Ovary (tissue), 9 donors: ENCODE data around the gene TSHZ2. TPM values are rescaled to one million over a fixed set of nuclear protein-coding genes. Genes with fewer than 3 reads are reported as not detected.

ENCODE experiments used
- DNase-seq, 5 donors: peaks; one replicate each; pipeline ENCODE4 v3.0.0-alpha.2; 2019 to 2020
- H3K27ac ChIP-seq, 2 donors: fragments of 200-600 bp; one replicate each; pipeline versions ENCODE4 v1.5.1 to v1.8.0; 2019 to 2022
- H3K27me3 ChIP-seq: fragments of 200-600 bp; one replicate; pipeline ENCODE4 v1.8.0; 2022
- H3K36me3 ChIP-seq: fragments of 200-600 bp; sonication (generic); one replicate; pipeline ENCODE4 v1.5.1; 2019
- H3K4me1 ChIP-seq: one replicate; pipeline ENCODE4 v1.8.1; 2013; ENCODE audit warnings: mild to moderate bottlenecking, moderate library complexity; ENCODE audit not compliant: insufficient read depth
- H3K4me3 ChIP-seq: fragments of 200-600 bp; sonication (generic); one replicate; pipeline ENCODE4 v1.5.1; 2017
- H3K9me3 ChIP-seq, 2 donors: fragments of 200-600 bp in 1 of 2; sonication (generic) in 1 of 2; one replicate each; pipeline versions ENCODE4 v1.5.1 to v1.8.1; 2013 to 2019; ENCODE audit warnings: mild to moderate bottlenecking in 1 of 2, moderate library complexity in 1 of 2
- EP300 ChIP-seq: sonication (generic); formaldehyde crosslinking; IDR thresholded peaks from one replicate; pipeline ENCODE4 v1.6.1; 2017; ENCODE audit warnings: antibody characterized with exemption
- POLR2A ChIP-seq: fragments of 450-650 bp; IDR thresholded peaks from one replicate; pipeline ENCODE4 v1.6.1; 2017; ENCODE audit warnings: antibody characterized with exemption, mild to moderate bottlenecking, moderate library complexity
- WGBS, 3 donors: extraction: QIAGEN DNeasy Blood & Tissue Kit in 1 of 3; methylation state at CpG; one replicate each; pipeline versions ENCODE4 v1.1.5 to v1.1.7; 2013 to 2017; 5-methylcytosine and 5-hydroxymethylcytosine counted together
- intact Hi-C, 4 donors: fragments of 100-400 bp; cut with DNase I; formaldehyde crosslinking; loops; one replicate each; pipeline versions ENCODE4 v1.11.0 to v1.15.1; 2022 to 2023
- polyA plus RNA-seq, 2 donors: library from polyadenylated mRNA; stranded (reverse); fragments of 200-250 nt in 1 of 2; fragments of 350-450 nt in 1 of 2; fragmentation: Illumina TruSeq in 1 of 2; extraction: RNeasy Lipid Tissue Mini Kit (QIAGEN cat#74804) in 1 of 2; gene quantifications; one replicate each; pipeline ENCODE4 v1.2.3, GENCODE V29; 2013 to 2014
- total RNA-seq, 7 donors: library from RNA; depleted of rRNA in 2 of 7; stranded (reverse); fragments of >200 nt in 2 of 7; fragmentation: NEBNext Ultra II Directional in 3 of 7; extraction: Animal tissue kit (Norgen Biotek cat#: 25700) in 3 of 7; gene quantifications; one replicate each; pipeline versions ENCODE4 v1.1.0 to v1.2.4, GENCODE V29; 2016 to 2023
- TF ChIP-seq, protein P1 (sequence below), 3 donors: fragments of 450-650 bp in 2 of 3; fragments of 200-600 bp in 1 of 3; IDR thresholded peaks; one replicate each; pipeline versions ENCODE4 v1.5.1 to v1.8.0; 2016 to 2022; ENCODE audit warnings: antibody characterized with exemption in 3 of 3, mild to moderate bottlenecking in 1 of 3
- donor health status: DM: no; HTN: no; CAD: no; lungs with moderate emphysema.
- donor health status: DM: no; HTN: no; CAD: no.
- donor health status: Bipolar disorder and iron deficiency.
- donor health status: DM: yes; HTN: yes; CAD: no.
- donor health status: DM: no; HTN: no; CAD: no.
- donor health status: DM: yes; HTN: yes; CAD: no.

Gene TSHZ2
- total and polyA plus RNA-seq, 9 donors: 18.2 to 113 (median 40.2) TPM

GRCh38 chr20:52981051-52981450 is 8.9 kb downstream of the TSHZ2 start:
- H3K27ac ChIP-seq: no peak overlapping the region
- TF ChIP-seq EP300 (no peak), POLR2A (no peak)
- TF ChIP-seq, protein P1, sequence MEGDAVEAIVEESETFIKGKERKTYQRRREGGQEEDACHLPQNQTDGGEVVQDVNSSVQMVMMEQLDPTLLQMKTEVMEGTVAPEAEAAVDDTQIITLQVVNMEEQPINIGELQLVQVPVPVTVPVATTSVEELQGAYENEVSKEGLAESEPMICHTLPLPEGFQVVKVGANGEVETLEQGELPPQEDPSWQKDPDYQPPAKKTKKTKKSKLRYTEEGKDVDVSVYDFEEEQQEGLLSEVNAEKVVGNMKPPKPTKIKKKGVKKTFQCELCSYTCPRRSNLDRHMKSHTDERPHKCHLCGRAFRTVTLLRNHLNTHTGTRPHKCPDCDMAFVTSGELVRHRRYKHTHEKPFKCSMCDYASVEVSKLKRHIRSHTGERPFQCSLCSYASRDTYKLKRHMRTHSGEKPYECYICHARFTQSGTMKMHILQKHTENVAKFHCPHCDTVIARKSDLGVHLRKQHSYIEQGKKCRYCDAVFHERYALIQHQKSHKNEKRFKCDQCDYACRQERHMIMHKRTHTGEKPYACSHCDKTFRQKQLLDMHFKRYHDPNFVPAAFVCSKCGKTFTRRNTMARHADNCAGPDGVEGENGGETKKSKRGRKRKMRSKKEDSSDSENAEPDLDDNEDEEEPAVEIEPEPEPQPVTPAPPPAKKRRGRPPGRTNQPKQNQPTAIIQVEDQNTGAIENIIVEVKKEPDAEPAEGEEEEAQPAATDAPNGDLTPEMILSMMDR (IDR thresholded peaks at IDR 0.05): no peak
- H3K4me1 ChIP-seq: peaks cover 7% of the 10 kb centered on the region
- no peak for DNase-seq
- intact Hi-C loops: no loop called here
- no peaks in the 10 kb centered on the region for H3K9me3 ChIP-seq
- 94 to 96% (median 95%) methylated on average over 8 of the region's 8 CpGs for WGBS, 3 donors
- H3K36me3 ChIP-seq: no peaks in the 10 kb centered on the region
- no peaks in the 10 kb centered on the region for H3K27me3 ChIP-seq
- H3K4me3 ChIP-seq: no peak overlapping the region

DNA sequence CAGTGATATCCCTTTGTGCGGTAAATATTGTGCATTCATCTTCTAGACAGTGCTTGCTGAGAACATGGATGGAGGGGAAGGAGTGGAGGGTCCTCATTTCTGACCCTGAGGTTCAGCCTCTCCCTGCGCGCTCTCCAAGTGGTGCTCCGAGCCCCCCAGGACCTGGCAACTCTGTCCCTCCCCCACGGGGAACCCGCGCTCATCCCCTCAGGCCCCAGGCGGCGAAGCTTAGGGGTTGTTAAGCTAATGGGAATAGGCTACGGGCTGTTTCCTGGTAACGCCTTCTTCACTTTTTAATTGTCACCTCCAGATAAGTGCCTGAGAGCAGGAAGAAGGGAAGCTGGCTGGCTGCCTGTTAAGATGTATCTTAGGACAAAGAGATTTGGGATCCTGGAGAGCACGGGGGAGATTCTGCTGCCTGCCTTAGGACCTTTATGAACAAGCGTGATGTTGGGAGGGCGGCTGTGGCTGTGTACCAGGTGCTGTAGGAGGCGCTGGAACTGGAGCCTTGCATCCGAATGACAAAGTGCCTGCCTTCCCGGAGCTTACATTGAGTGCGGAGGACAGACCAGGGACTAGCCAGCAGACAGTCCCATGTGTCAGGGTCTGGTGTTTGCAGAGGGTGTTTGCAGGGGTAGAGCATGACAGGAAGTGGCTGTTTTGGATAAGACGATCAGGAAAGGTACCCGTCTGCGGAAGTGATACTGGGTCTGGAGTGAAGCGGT is 11.7 kb downstream of the TSHZ2 start:
- peaks cover 2% of the 10 kb centered on the region for H3K4me1 ChIP-seq
- H3K27ac ChIP-seq: no peak overlapping the region
- intact Hi-C loops: no loop called here
- H3K4me3 ChIP-seq: no peak overlapping the region
- no peak for DNase-seq
- TF ChIP-seq POLR2A (no peak), EP300 (no peak)
- TF ChIP-seq, protein P1 (IDR thresholded peaks at IDR 0.05): no peak
- H3K27me3 ChIP-seq: no peaks in the 10 kb centered on the region
- H3K9me3 ChIP-seq: no peaks in the 10 kb centered on the region
- H3K36me3 ChIP-seq: no peaks in the 10 kb centered on the region
- WGBS, 3 donors: 90 to 94% (median 91%) methylated on average over 22 of the region's 22 CpGs

DNA sequence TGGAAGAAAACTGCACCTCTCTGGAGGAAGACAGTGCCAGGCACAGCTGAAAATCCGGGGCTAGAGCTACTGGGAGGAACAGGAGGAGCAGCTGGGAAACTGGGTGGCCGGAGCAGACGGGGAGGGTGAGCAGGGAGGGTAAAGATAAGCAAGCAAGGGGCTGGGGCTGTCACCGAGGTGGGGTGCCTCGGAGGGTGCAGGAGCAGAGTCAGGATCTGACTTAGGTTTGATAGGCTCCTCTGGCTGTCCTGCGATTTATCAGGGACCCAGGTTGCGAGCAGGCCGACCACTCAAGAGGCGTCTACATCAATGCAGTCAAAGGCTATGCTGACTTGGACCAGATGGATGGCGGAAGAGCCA is 12.3 kb downstream of the TSHZ2 start:
- TF ChIP-seq EP300 (no peak), POLR2A (no peak)
- TF ChIP-seq, protein P1 (IDR thresholded peaks at IDR 0.05): no peak

DNA sequence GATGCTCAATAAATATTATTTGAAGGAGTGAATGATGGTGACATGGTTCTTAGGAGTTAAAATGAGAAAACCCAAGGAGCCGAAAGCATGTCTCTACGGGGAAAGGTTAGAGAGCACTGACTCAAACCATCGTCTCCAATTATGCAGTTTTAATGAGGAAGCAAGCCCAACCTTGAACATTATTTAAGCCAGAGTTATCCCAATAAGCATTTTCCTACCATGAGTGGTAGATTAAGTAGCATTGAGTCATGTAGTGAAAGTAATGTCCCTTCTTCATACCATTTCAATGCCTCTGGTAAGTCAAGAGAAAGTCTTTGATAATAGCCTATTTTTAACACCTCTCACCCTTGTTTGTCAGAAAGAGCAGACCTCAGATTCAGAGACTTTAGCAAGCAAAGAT is 13.5 kb downstream of the TSHZ2 start:
- Histone ChIP-seq H3K27ac (no peak overlapping the region), H3K36me3 (no peaks in the 10 kb centered on the region), H3K4me3 (no peak overlapping the region), H3K9me3 (no peaks in the 10 kb centered on the region), H3K4me1 (no peaks in the 10 kb centered on the region), H3K27me3 (no peaks in the 10 kb centered on the region)
- intact Hi-C loops: no loop called here
- DNase-seq: no peak
- TF ChIP-seq EP300 (no peak), POLR2A (no peak)
- TF ChIP-seq, protein P1 (IDR thresholded peaks at IDR 0.05): no peak
- WGBS, 3 donors: 67 to 87% (median 73%) methylated on average over 3 of the region's 3 CpGs

More for the DNA sequence above, 12.3 kb downstream of the TSHZ2 start:
- 91 to 95% (median 93%) methylated on average over 10 of the region's 10 CpGs for WGBS, 3 donors
- Histone ChIP-seq H3K9me3 (no peaks in the 10 kb centered on the region), H3K4me3 (no peak overlapping the region), H3K4me1 (no peaks in the 10 kb centered on the region), H3K27ac (no peak overlapping the region), H3K27me3 (no peaks in the 10 kb centered on the region), H3K36me3 (no peaks in the 10 kb centered on the region)
- intact Hi-C loops: no loop called here
- no peak for DNase-seq
